Measurements from ENCODE around the gene MCTP1. TPM values are rescaled to one million over a fixed set of nuclear protein-coding genes. Genes with fewer than 3 reads are reported as not detected.
A peak's percentile ranks its signal among the peaks of the same experiment; 100 is the strongest.

Gene MCTP1
- total RNA-seq, 1 donor from 2014 or later = 3.4 TPM

DNA sequence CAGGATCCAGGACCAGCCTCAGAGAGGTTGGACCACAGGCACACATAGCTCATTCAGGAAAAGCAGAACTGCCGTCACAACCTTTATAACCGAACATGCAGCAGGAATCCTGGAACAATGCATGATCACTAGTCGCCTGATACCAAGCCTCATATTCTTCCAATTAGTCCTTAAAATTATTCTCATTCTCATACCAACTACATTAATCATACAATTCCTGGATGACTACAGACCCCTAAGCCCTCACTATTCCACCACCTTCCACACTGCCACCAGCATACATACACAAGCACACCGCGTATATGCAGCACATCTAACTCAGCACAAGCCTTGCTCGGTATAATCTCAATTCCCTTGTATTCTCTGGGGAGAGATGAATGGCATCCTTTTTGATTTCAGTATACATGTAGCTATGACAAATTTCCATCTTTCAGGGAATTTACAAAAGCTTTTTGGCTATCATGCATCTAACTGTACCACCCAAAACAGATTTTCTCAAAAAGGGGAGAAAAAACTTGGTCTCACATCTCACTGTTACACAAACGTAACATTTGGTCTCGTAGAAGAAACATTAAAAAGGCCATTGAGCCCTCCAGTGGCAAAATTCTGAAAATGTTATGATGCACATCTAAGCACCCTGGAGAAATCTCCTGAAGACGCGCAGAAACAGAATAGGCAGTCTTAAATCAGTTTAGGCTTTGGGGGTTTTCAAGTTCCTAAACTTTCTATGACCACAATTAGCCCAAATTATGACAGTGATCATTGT lies 46.2 kb downstream of the MCTP1 start:
- H3K27ac Mint-ChIP-seq (ENCODE audit: unreplicated experiment) = no peak overlapping the region

DNA sequence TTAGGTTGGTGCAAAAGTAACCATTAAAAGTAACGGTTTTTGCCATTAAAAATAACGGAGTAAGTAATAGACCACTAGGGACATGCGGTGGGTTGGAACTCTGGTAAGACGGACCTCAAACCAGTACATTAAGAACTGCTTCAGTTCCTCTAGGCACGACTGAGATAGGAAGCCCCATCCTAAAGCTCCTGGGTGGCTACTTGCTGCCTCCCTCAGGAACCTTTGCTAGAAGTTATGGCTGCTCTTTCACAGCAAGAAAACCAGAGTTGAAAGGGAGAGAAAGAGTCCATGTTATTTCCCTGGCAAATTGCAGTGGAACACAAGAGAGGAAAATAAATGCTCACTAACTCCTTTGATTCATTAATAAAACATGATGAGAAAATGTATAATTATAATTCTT lies 47.6 kb downstream of the MCTP1 start:
- H3K4me1 Mint-ChIP-seq (ENCODE audit: low read depth) = peaks cover 12% of the 10 kb centered on the region
- peaks cover 20% of the 10 kb centered on the region for H3K27me3 Mint-ChIP-seq (ENCODE audit: low read depth)

More for the DNA sequence above, 46.2 kb downstream of the MCTP1 start:
- no peak for DNase-seq (ENCODE audit: low spot score)
- Mint-ChIP-seq H3K4me1 (ENCODE audit: low read depth) (peaks cover 12% of the 10 kb centered on the region), H3K4me3 (ENCODE audit: unreplicated experiment) (no peak overlapping the region), H3K36me3 (ENCODE audit: low read depth) (no peaks in the 10 kb centered on the region), H3K9me3 (ENCODE audit: low read depth) (peaks cover 4% of the 10 kb centered on the region), H3K27me3 (ENCODE audit: low read depth) (peaks cover 29% of the 10 kb centered on the region)
- TF ChIP-seq, protein P1, sequence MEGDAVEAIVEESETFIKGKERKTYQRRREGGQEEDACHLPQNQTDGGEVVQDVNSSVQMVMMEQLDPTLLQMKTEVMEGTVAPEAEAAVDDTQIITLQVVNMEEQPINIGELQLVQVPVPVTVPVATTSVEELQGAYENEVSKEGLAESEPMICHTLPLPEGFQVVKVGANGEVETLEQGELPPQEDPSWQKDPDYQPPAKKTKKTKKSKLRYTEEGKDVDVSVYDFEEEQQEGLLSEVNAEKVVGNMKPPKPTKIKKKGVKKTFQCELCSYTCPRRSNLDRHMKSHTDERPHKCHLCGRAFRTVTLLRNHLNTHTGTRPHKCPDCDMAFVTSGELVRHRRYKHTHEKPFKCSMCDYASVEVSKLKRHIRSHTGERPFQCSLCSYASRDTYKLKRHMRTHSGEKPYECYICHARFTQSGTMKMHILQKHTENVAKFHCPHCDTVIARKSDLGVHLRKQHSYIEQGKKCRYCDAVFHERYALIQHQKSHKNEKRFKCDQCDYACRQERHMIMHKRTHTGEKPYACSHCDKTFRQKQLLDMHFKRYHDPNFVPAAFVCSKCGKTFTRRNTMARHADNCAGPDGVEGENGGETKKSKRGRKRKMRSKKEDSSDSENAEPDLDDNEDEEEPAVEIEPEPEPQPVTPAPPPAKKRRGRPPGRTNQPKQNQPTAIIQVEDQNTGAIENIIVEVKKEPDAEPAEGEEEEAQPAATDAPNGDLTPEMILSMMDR (IDR thresholded peaks at IDR 0.05) = peak; percentile 81

DNA sequence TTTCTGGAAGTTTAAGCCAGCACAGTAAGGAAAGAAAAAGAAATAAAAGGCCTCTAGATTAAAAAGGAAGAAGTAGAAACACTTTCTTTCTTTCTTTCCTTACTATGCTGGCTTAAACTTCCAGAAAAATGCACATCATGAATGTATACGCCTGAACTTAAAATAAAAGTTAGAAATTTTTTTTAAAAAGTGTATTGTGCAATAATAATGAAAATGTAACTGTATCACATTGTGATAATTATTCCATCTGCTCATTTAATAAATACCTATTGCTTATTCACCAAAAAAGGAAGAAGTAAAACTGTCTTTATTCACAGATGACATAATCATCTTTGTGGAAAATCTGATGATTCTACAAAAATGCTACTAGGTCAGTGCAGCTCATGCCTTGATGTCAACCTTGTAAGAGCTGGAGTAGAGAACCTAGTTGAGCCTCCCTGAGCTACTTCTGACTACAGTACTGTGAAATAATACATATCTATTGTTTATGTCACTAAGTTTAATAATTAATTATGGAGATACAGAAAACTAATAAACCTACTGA lies 49.4 kb downstream of the MCTP1 start:
- TF ChIP-seq, protein P1 (IDR thresholded peaks at IDR 0.05) = no peak
- Mint-ChIP-seq H3K27ac (ENCODE audit: unreplicated experiment) (no peak overlapping the region), H3K27me3 (ENCODE audit: low read depth) (peaks cover 18% of the 10 kb centered on the region), H3K36me3 (ENCODE audit: low read depth) (no peaks in the 10 kb centered on the region), H3K9me3 (ENCODE audit: low read depth) (peaks cover 4% of the 10 kb centered on the region), H3K4me3 (ENCODE audit: unreplicated experiment) (no peak overlapping the region), H3K4me1 (ENCODE audit: low read depth) (peaks cover 11% of the 10 kb centered on the region)
- no peak for DNase-seq (ENCODE audit: low spot score)

More for the DNA sequence above, 47.6 kb downstream of the MCTP1 start:
- Mint-ChIP-seq H3K9me3 (ENCODE audit: low read depth) (peaks cover 4% of the 10 kb centered on the region), H3K4me3 (ENCODE audit: unreplicated experiment) (no peak overlapping the region), H3K27ac (ENCODE audit: unreplicated experiment) (no peak overlapping the region), H3K36me3 (ENCODE audit: low read depth) (no peaks in the 10 kb centered on the region)
- TF ChIP-seq, protein P1 (IDR thresholded peaks at IDR 0.05) = no peak
- DNase-seq (ENCODE audit: low spot score) = no peak

DNA sequence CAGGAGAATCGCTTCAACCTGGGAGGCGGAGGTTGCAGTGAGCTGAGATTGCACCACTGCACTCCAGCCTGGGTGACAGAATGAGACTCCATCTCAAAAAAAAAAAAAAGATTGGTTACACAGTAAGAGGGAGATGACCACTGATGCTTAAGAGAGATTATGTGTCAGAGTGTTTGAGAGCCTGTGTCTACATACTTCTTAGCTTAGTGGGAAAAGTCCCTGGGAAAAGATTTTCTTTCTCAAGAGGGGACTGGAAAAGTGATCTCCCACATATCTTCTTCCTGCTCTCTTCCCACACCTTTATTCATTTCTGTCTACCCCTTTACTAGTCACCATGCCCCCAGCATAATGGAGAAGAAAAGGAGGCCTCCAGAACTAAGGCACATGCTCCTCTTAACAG lies 55.2 kb downstream of the MCTP1 start:
- H3K4me3 Mint-ChIP-seq (ENCODE audit: unreplicated experiment) = no peak overlapping the region
- H3K36me3 Mint-ChIP-seq (ENCODE audit: low read depth) = no peaks in the 10 kb centered on the region
- peaks cover 3% of the 10 kb centered on the region for H3K27me3 Mint-ChIP-seq (ENCODE audit: low read depth)
- peaks cover 7% of the 10 kb centered on the region for H3K9me3 Mint-ChIP-seq (ENCODE audit: low read depth)
- no peak for DNase-seq (ENCODE audit: low spot score)
- TF ChIP-seq, protein P1 (IDR thresholded peaks at IDR 0.05) = no peak
- H3K4me1 Mint-ChIP-seq (ENCODE audit: low read depth) = peaks cover 6% of the 10 kb centered on the region
- no peak overlapping the region for H3K27ac Mint-ChIP-seq (ENCODE audit: unreplicated experiment)

DNA sequence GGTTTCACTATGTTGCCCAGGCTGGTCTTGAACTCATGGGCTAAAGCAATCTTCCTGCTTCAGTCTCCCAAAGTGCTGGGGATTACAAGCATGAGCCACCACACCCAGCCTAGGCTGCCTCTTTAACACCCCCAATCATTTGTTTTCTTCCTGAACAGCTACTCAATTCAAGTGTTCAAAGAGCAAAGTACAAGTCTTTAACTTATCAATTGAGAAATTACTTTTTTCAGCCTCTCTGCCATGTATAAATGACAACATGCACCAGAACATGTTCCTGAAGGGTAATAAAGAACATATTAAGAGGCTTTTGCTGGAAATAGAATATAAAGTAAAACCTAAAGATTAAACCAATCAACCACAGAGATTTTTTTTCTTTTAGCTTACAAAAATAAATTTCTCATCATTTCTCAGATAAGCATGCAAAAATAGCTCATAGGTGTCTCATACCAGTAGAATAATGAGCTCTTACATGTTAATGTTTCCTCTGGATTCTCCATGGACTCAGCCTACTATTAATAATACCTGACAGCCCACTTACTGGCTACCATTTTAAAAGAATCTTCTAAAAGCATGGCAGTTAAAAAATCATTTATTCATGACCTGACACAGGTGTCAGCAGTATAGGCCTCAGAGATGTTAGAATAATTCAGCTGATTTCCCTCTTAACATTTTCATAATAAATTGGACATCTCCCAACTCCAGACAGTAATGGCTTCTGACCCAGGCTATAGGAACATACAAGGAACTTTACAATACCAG lies 60.0 kb downstream of the MCTP1 start:
- no peak overlapping the region for H3K27ac Mint-ChIP-seq (ENCODE audit: unreplicated experiment)
- no peak for DNase-seq (ENCODE audit: low spot score)
- H3K4me3 Mint-ChIP-seq (ENCODE audit: unreplicated experiment) = no peak overlapping the region
- no peaks in the 10 kb centered on the region for H3K36me3 Mint-ChIP-seq (ENCODE audit: low read depth)
- H3K4me1 Mint-ChIP-seq (ENCODE audit: low read depth) = no peaks in the 10 kb centered on the region
- peaks cover 5% of the 10 kb centered on the region for H3K27me3 Mint-ChIP-seq (ENCODE audit: low read depth)
- TF ChIP-seq, protein P1 (IDR thresholded peaks at IDR 0.05) = no peak
- H3K9me3 Mint-ChIP-seq (ENCODE audit: low read depth) = peaks cover 3% of the 10 kb centered on the region
